K562 (cell line): ENCODE results near the gene TYRO3. TPM values are rescaled to one million over a fixed set of nuclear protein-coding genes. Genes with fewer than 3 reads are reported as not detected.
A peak's percentile ranks its signal among the peaks of the same experiment; 100 is the strongest.

Experiments
- ATAC-seq: fragments of 200-7000 bp; cut with Tn5 transposase; 3 replicates; pipeline ENCODE4 v1.9.1; 2020; ENCODE audit warnings: moderate library complexity
- BruUV-seq: library from RNA; stranded (reverse); fragments of 400-500 nt; replicated peaks from 2 replicates; lab custom pipeline; 2021; lab: Mats Ljungman, UMichigan
- CTCF ChIA-PET: fragments of 300-600 bp; formaldehyde crosslinking; extraction: SDS; loops from one replicate; lab custom pipeline; 2021; ENCODE audit warnings: low intra/inter-chr PET ratio; lab: Yijun Ruan, JAX
- POLR2A ChIA-PET: fragments of 300-600, 350-650 bp; sonication (Branson Sonifier 250); formaldehyde crosslinking; extraction: SDS; loops from one replicate; lab custom pipeline; 2021; ENCODE audit warnings: antibody characterized with exemption, inconsistent platforms; lab: Yijun Ruan, JAX
- DNase-seq, 4 experiments: peaks; one replicate each; pipeline versions ENCODE4 v3.0.0 to v3.0.0-alpha.2; 2011 to 2018; ENCODE audit warnings: low spot score in 3 of 4, mixed read lengths in 3 of 4; ENCODE audit errors: extremely low read depth in 1 of 4
- FAIRE-seq: peaks from 2 replicates; lab custom pipeline; 2011; peaks lifted over from hg19 to GRCh38; lab: Jason Lieb, UNC
- H2AFZ ChIP-seq: 2 replicates; pipeline ENCODE4 v1.6.0; 2011; ENCODE audit warnings: low read depth, low read length, control low read depth, inconsistent platforms
- H3K27ac ChIP-seq: fragments of 200-600 bp; 3 replicates; pipeline ENCODE4 v1.8.0; 2011; ENCODE audit warnings: low read depth, mild to moderate bottlenecking, control low read depth, inconsistent platforms, low read length, moderate library complexity, mixed read lengths; ENCODE audit errors: extremely low read depth
- H3K27me3 ChIP-seq, 2 experiments: fragments of 300-600 bp in 1 of 2; 2 replicates in 1 of 2; 3 replicates in 1 of 2; pipeline versions ENCODE4 v1.6.0 to v1.8.0; 2011; ENCODE audit warnings: inconsistent platforms in 2 of 2, low read length in 2 of 2, mild to moderate bottlenecking in 1 of 2, mixed read lengths in 1 of 2, moderate library complexity in 1 of 2; ENCODE audit not compliant: control insufficient read depth in 2 of 2, insufficient read depth in 2 of 2
- H3K36me3 ChIP-seq: fragments of 300-600 bp; 3 replicates; pipeline ENCODE4 v1.8.0; 2011; ENCODE audit warnings: mild to moderate bottlenecking, low read length, inconsistent platforms; ENCODE audit not compliant: control insufficient read depth, insufficient read depth
- H3K4me1 ChIP-seq, 2 experiments: fragments of 200-600 bp in 1 of 2; replicated peaks in 1 of 2; 2 replicates in 1 of 2; 3 replicates in 1 of 2; pipeline versions ENCODE4 v1.5.1 to v1.8.0; 2011; ENCODE audit warnings: inconsistent platforms in 2 of 2, low read length in 2 of 2, mild to moderate bottlenecking in 1 of 2, mixed read lengths in 1 of 2, moderate library complexity in 1 of 2; ENCODE audit not compliant: control insufficient read depth in 2 of 2, insufficient read depth in 2 of 2
- H3K4me2 ChIP-seq: 2 replicates; pipeline ENCODE4 v1.6.1; 2011; ENCODE audit warnings: low read length, control low read depth, inconsistent platforms, mixed read lengths; ENCODE audit not compliant: insufficient read depth
- H3K4me3 ChIP-seq: fragments of 200-600 bp; sonication (generic), shearing (Covaris generic); 2 replicates; pipeline ENCODE4 v1.5.1; 2016; ENCODE audit warnings: control low read depth, inconsistent platforms
- H3K79me2 ChIP-seq: fragments of 200-600 bp; 3 replicates; pipeline ENCODE4 v1.8.0; 2011; ENCODE audit warnings: low read length, inconsistent platforms; ENCODE audit not compliant: control insufficient read depth, insufficient read depth
- H3K9ac ChIP-seq, 2 experiments: 2 replicates each; pipeline versions ENCODE4 v1.6.0 to v1.6.1; 2011; ENCODE audit warnings: low read depth in 2 of 2, low read length in 2 of 2, control low read depth in 1 of 2, inconsistent platforms in 1 of 2, mild to moderate bottlenecking in 1 of 2, mixed read lengths in 1 of 2; ENCODE audit not compliant: insufficient read depth in 1 of 2
- H3K9me1 ChIP-seq: one replicate; pipeline ENCODE4 v1.6.0; 2011; ENCODE audit warnings: inconsistent platforms, mild to moderate bottlenecking, low read length, moderate library complexity; ENCODE audit not compliant: control insufficient read depth, insufficient read depth
- H3K9me3 ChIP-seq: replicated peaks from 2 replicates; pipeline ENCODE4 v1.5.1; 2011; ENCODE audit warnings: low read depth, low read length, inconsistent platforms; ENCODE audit not compliant: control insufficient read depth, insufficient read depth
- H4K20me1 ChIP-seq: replicated peaks from 2 replicates; pipeline ENCODE4 v1.6.1; 2011; ENCODE audit warnings: low read length, inconsistent platforms, mixed read lengths; ENCODE audit not compliant: control insufficient read depth, insufficient read depth
- GTF2F1 ChIP-seq: IDR thresholded peaks from 2 replicates; pipeline ENCODE4 v1.6.1; 2011; ENCODE audit warnings: low read depth, low read length, improper control_type of control experiment
- HSF4 ChIP-seq: fragments of 250-450 bp; sonication (Bioruptor Pico); IDR thresholded peaks from 2 replicates; pipeline ENCODE4 v2.1.2; 2022; ENCODE audit warnings: mild to moderate bottlenecking, moderate library complexity, borderline replicate concordance
- NR2C1 ChIP-seq, 2 experiments: fragments of 450-650 bp; IDR thresholded peaks; 2 replicates each; pipeline ENCODE4 v1.6.1; 2017; ENCODE audit warnings: mild to moderate bottlenecking in 2 of 2, antibody characterized with exemption in 1 of 2, inconsistent platforms in 1 of 2, missing compliant biosample characterization in 1 of 2, missing genetic modification characterization in 1 of 2
- RBFOX2 ChIP-seq: fragments of 200-400 bp; formaldehyde crosslinking; IDR thresholded peaks from 2 replicates; pipeline ENCODE4 v1.6.1; 2017; ENCODE audit warnings: low read depth, mild to moderate bottlenecking, low read length, moderate library complexity
- WGBS: fragments of 100-300 bp; shearing (Covaris generic); methylation state at CpG from one replicate; pipeline ENCODE4 v1.1.6; 2016; ENCODE audit warnings: low coverage, mixed read lengths; ENCODE audit not compliant: insufficient coverage; ENCODE audit errors: missing lambda C conversion rate; 5-methylcytosine and 5-hydroxymethylcytosine counted together
- in situ Hi-C: fragments of 300-500 bp; cut with MboI; formaldehyde crosslinking; loops from 4 replicates; pipeline ENCODE4 v1.15.0; 2018; ENCODE audit warnings: inconsistent platforms, mixed read lengths
- intact Hi-C: fragments of 100-400 bp; cut with micrococcal nuclease; formaldehyde crosslinking; loops from 2 replicates; pipeline ENCODE4 v1.14.2; 2022
- polyA plus RNA-seq, 8 experiments: library from polyadenylated mRNA; depleted of rRNA in 4 of 8; stranded (reverse) in 5 of 8; unstranded in 3 of 8; fragments of >200 nt; fragmentation: Nextera tagmentation in 2 of 8; fragmentation: Illumina TruSeq in 1 of 8; extraction: Ambion mirVana in 2 of 8; extraction: Trizol in 1 of 8; gene quantifications; 2 replicates each; pipeline versions ENCODE4 v1.2.1 to v1.2.3, GENCODE V29; 2011 to 2014; ENCODE audit warnings: inconsistent platforms in 1 of 8, missing spikeins in 1 of 8
- total RNA-seq, 7 experiments: library from RNA; depleted of rRNA in 6 of 7; stranded (reverse); fragments of >200 nt in 6 of 7; fragmentation: Illumina TruSeq in 2 of 7; extraction: Trizol in 2 of 7; gene quantifications; 2 replicates each; pipeline versions ENCODE4 v1.2.1 to v1.2.3, GENCODE V29; 2011 to 2021; ENCODE audit warnings: low replicate concordance in 1 of 7
- TF ChIP-seq, protein P1 (sequence below), 2 experiments: fragments of 450-650 bp in 1 of 2; sonication (generic) in 1 of 2; formaldehyde crosslinking in 1 of 2; IDR thresholded peaks; 2 replicates each; pipeline versions ENCODE4 v1.7.1 to v1.9.0; 2016 to 2022; ENCODE audit warnings: inconsistent platforms in 1 of 2, mild to moderate bottlenecking in 1 of 2, missing genetic modification reagents in 1 of 2

TYRO3 gene
- total and polyA plus RNA-seq, 9 of the 15 experiments (the other 6 are each of a cell fraction or from before 2014, with no cell fraction given) = 2.6 to 39.6 (median 18.6) TPM

- H3K36me3 ChIP-seq = peaks cover 36% of the 10 kb centered on the region
- no peak for DNase-seq
- intact Hi-C loops = no loop called here
- H2AFZ ChIP-seq = no peak overlapping the region
- no peak overlapping the region for H3K27ac ChIP-seq
- 0 out of 2 replicates have a peak, but pooled peaks cover 3% of the 10 kb centered on the region for H4K20me1 ChIP-seq
- no peaks in the 10 kb centered on the region for H3K9me1 ChIP-seq
- no peak overlapping the region; the same call in 1 of the 2 replicates for H3K4me2 ChIP-seq
- 73% methylated on average over 15 of the region's 16 CpGs for WGBS
- ATAC-seq = no peak
- peaks cover 17% of the 10 kb centered on the region for H3K79me2 ChIP-seq
- TF ChIP-seq HSF4 = no peak
- TF ChIP-seq GTF2F1 = no peak
- no peak for TF ChIP-seq NR2C1 (IDR thresholded peaks at IDR 0.05)
- no peak for TF ChIP-seq NR2C1 (tag; IDR thresholded peaks at IDR 0.05)
- TF ChIP-seq RBFOX2 = peak; percentile 35
- TF ChIP-seq, protein P1, sequence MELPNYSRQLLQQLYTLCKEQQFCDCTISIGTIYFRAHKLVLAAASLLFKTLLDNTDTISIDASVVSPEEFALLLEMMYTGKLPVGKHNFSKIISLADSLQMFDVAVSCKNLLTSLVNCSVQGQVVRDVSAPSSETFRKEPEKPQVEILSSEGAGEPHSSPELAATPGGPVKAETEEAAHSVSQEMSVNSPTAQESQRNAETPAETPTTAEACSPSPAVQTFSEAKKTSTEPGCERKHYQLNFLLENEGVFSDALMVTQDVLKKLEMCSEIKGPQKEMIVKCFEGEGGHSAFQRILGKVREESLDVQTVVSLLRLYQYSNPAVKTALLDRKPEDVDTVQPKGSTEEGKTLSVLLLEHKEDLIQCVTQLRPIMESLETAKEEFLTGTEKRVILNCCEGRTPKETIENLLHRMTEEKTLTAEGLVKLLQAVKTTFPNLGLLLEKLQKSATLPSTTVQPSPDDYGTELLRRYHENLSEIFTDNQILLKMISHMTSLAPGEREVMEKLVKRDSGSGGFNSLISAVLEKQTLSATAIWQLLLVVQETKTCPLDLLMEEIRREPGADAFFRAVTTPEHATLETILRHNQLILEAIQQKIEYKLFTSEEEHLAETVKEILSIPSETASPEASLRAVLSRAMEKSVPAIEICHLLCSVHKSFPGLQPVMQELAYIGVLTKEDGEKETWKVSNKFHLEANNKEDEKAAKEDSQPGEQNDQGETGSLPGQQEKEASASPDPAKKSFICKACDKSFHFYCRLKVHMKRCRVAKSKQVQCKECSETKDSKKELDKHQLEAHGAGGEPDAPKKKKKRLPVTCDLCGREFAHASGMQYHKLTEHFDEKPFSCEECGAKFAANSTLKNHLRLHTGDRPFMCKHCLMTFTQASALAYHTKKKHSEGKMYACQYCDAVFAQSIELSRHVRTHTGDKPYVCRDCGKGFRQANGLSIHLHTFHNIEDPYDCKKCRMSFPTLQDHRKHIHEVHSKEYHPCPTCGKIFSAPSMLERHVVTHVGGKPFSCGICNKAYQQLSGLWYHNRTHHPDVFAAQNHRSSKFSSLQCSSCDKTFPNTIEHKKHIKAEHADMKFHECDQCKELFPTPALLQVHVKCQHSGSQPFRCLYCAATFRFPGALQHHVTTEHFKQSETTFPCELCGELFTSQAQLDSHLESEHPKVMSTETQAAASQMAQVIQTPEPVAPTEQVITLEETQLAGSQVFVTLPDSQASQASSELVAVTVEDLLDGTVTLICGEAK (IDR thresholded peaks at IDR 0.05) = no peak
- TF ChIP-seq, protein P1 (CRISPR knock-in tag; IDR thresholded peaks at IDR 0.05) = no peak
- no TSS peak for BruUV-seq
- H3K9me3 ChIP-seq = no peaks in the 10 kb centered on the region
- no peak overlapping the region for H3K4me3 ChIP-seq
- FAIRE-seq = no peak
- H3K9ac ChIP-seq = peak overlapping the region in 1 of 2 experiments; percentile 38; a peak in 1 of 4 replicates
- H3K27me3 ChIP-seq = no peaks in the 10 kb centered on the region
- ChIA-PET POLR2A (interaction anchor here (0.5 to 2.6 kb wide), 8 partner anchors 11 to 358 kb away, joined by 3 to 16 read pairs (median 4); partner anchors contain the start of gene MGA), CTCF (no interaction called here)
- in situ Hi-C loops = no loop called here
- peaks cover 68 to 81% of the 10 kb centered on the region in 2 experiments for H3K4me1 ChIP-seq
Measured at GRCh38 chr15:41561104-41561776, 2.2 kb downstream of the TYRO3 start.
